HEK293 (cell line): ENCODE results near the gene KLRB1.
"Not testable (repeated sequence)": the region's sequence is repeated elsewhere in the genome, so short reads cannot be mapped to it uniquely, and the experiment has no call there.

Experiments used
- CTCF ChIA-PET: fragments of 350-600 bp; formaldehyde crosslinking; extraction: SDS; loops from one replicate; lab custom pipeline; 2021; ENCODE audit warnings: antibody characterized with exemption; lab: Yijun Ruan, JAX
- POLR2A ChIA-PET: fragments of 300-600 bp; formaldehyde crosslinking; extraction: SDS; loops from one replicate; lab custom pipeline; 2020; ENCODE audit warnings: antibody characterized with exemption, inconsistent platforms; lab: Yijun Ruan, JAX
- H3K27ac ChIP-seq: fragments of 200-500 bp; sonication (Bioruptor generic); 2 replicates; pipeline ENCODE4 v1.5.1; 2014; ENCODE audit warnings: low read depth, low read length, control low read depth, inconsistent platforms; ENCODE audit errors: extremely low read depth
- H3K36me3 ChIP-seq, 2 experiments: fragments of 200-500 bp in 1 of 2; sonication (Bioruptor generic) in 1 of 2; 1 replicate in 1 of 2; 2 replicates in 1 of 2; pipeline ENCODE4 v1.5.1; 2014 to 2017; ENCODE audit warnings: inconsistent platforms in 2 of 2, low read length in 2 of 2; ENCODE audit not compliant: control insufficient read depth in 2 of 2, insufficient read depth in 1 of 2
- H3K4me1 ChIP-seq: fragments of 200-500 bp; sonication (Bioruptor generic); 2 replicates; pipeline ENCODE4 v1.5.1; 2014; ENCODE audit warnings: mild to moderate bottlenecking, low read length, inconsistent platforms; ENCODE audit not compliant: control insufficient read depth, insufficient read depth
- H3K4me3 ChIP-seq: 2 replicates; pipeline ENCODE4 v1.5.1; 2011; ENCODE audit warnings: low read depth, mild to moderate bottlenecking, control low read depth, low read length, moderate library complexity
- H3K9me3 ChIP-seq: fragments of 200-500 bp; sonication (Bioruptor generic); 2 replicates; pipeline ENCODE4 v1.5.1; 2014; ENCODE audit warnings: low read depth, low read length, inconsistent platforms; ENCODE audit not compliant: control insufficient read depth, insufficient read depth
- MYNN ChIP-seq: fragments of 450-650 bp; formaldehyde crosslinking; IDR thresholded peaks from 2 replicates; pipeline ENCODE4 v1.5.1; 2016; ENCODE audit warnings: missing biosample characterization, missing genetic modification characterization, borderline replicate concordance
- WT1 ChIP-seq: fragments of 450-650 bp; formaldehyde crosslinking; IDR thresholded peaks from 2 replicates; pipeline ENCODE4 v1.5.1; 2016; ENCODE audit warnings: missing biosample characterization, missing genetic modification characterization
- ZEB2 ChIP-seq: fragments of 450-650 bp; formaldehyde crosslinking; IDR thresholded peaks from 2 replicates; pipeline ENCODE4 v1.5.1; 2016; ENCODE audit warnings: missing biosample characterization, missing genetic modification characterization
- ZFP69B ChIP-seq: fragments of 450-650 bp; formaldehyde crosslinking; IDR thresholded peaks from 2 replicates; pipeline ENCODE4 v1.5.1; 2016; ENCODE audit warnings: missing biosample characterization, missing genetic modification characterization
- ZNF112 ChIP-seq: fragments of 450-650 bp; formaldehyde crosslinking; IDR thresholded peaks from 2 replicates; pipeline ENCODE4 v1.5.0; 2017; ENCODE audit warnings: missing biosample characterization, missing genetic modification characterization
- ZNF138 ChIP-seq: fragments of 450-650 bp; formaldehyde crosslinking; IDR thresholded peaks from 2 replicates; pipeline ENCODE4 v1.5.1; 2016; ENCODE audit warnings: missing biosample characterization, missing genetic modification characterization, borderline replicate concordance
- ZNF146 ChIP-seq: fragments of 450-650 bp; formaldehyde crosslinking; IDR thresholded peaks from 2 replicates; pipeline ENCODE4 v1.5.1; 2016; ENCODE audit warnings: missing biosample characterization, missing genetic modification characterization
- ZNF157 ChIP-seq: fragments of 450-650 bp; formaldehyde crosslinking; IDR thresholded peaks from 2 replicates; pipeline ENCODE4 v1.5.1; 2016; ENCODE audit warnings: missing biosample characterization, missing genetic modification characterization
- ZNF19 ChIP-seq: fragments of 450-650 bp; formaldehyde crosslinking; IDR thresholded peaks from 2 replicates; pipeline ENCODE4; 2016; ENCODE audit warnings: missing biosample characterization, missing genetic modification characterization, low read depth
- ZNF324 ChIP-seq: fragments of 450-650 bp; formaldehyde crosslinking; IDR thresholded peaks from 2 replicates; pipeline ENCODE4 v1.5.1; 2016; ENCODE audit warnings: missing biosample characterization, missing genetic modification characterization
- ZNF514 ChIP-seq: fragments of 450-650 bp; formaldehyde crosslinking; IDR thresholded peaks from 2 replicates; pipeline ENCODE4 v1.5.1; 2016; ENCODE audit warnings: missing biosample characterization, missing genetic modification characterization
- ZNF660 ChIP-seq: fragments of 450-650 bp; IDR thresholded peaks from 2 replicates; pipeline ENCODE4 v1.5.1; 2018; ENCODE audit warnings: missing biosample characterization, mild to moderate bottlenecking, missing genetic modification characterization
- ZNF670 ChIP-seq: fragments of 450-650 bp; formaldehyde crosslinking; IDR thresholded peaks from 2 replicates; pipeline ENCODE4 v1.5.1; 2016; ENCODE audit warnings: missing biosample characterization, missing genetic modification characterization, low read depth
- ZNF785 ChIP-seq: fragments of 450-650 bp; formaldehyde crosslinking; IDR thresholded peaks from 2 replicates; pipeline ENCODE4 v1.5.1; 2016; ENCODE audit warnings: missing biosample characterization, missing genetic modification characterization
- ZNF792 ChIP-seq: fragments of 450-650 bp; formaldehyde crosslinking; IDR thresholded peaks from 2 replicates; pipeline ENCODE4 v1.5.1; 2016; ENCODE audit warnings: missing biosample characterization, missing genetic modification characterization
- ZSCAN23 ChIP-seq: fragments of 450-650 bp; formaldehyde crosslinking; IDR thresholded peaks from 2 replicates; pipeline ENCODE4 v1.5.1; 2016; ENCODE audit warnings: missing biosample characterization, missing genetic modification characterization
- TF ChIP-seq, protein P1 (sequence below): fragments of 450-650 bp; formaldehyde crosslinking; IDR thresholded peaks from 2 replicates; pipeline ENCODE4 v1.5.1; 2017; ENCODE audit warnings: missing biosample characterization, missing genetic modification characterization
- TF ChIP-seq, protein P2 (sequence below): fragments of 450-650 bp; formaldehyde crosslinking; IDR thresholded peaks from 2 replicates; pipeline ENCODE4 v1.5.1; 2016; ENCODE audit warnings: missing biosample characterization, missing genetic modification characterization
- TF ChIP-seq, protein P3 (sequence below): fragments of 450-650 bp; formaldehyde crosslinking; IDR thresholded peaks from 2 replicates; pipeline ENCODE4 v1.5.1; 2017; ENCODE audit warnings: missing biosample characterization, missing genetic modification characterization
- TF ChIP-seq, protein P4 (sequence below): fragments of 450-650 bp; formaldehyde crosslinking; conservative IDR thresholded peaks from 2 replicates; pipeline ENCODE4 v1.5.1; 2016; ENCODE audit warnings: low read depth, missing biosample characterization, missing genetic modification characterization

KLRB1 gene

DNA sequence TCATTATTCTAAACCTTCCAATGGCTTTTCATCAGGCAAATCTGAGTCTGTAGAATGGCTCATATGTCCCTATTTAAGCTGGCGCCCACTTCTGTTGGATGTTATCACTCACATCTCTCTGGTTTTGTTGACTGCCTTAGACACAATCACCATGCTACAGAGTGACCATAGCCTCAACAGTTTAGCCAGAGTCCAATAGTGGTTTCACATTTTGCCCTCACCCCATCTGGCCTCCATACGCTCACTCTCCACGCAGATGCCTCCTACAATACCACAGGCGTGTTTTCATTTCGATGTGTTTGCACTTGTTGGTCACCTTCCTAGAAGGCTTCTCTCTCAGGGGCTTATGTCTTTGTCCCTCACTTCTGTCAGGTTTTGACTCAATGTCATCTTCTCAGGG lies 3.4 kb downstream of the KLRB1 start:
- Histone ChIP-seq H3K27ac (no peak overlapping the region), H3K4me1 (no peaks in the 10 kb centered on the region), H3K36me3 (no peaks in the 10 kb centered on the region), H3K4me3 (no peak overlapping the region), H3K9me3 (no peaks in the 10 kb centered on the region)
- TF ChIP-seq, protein P1, sequence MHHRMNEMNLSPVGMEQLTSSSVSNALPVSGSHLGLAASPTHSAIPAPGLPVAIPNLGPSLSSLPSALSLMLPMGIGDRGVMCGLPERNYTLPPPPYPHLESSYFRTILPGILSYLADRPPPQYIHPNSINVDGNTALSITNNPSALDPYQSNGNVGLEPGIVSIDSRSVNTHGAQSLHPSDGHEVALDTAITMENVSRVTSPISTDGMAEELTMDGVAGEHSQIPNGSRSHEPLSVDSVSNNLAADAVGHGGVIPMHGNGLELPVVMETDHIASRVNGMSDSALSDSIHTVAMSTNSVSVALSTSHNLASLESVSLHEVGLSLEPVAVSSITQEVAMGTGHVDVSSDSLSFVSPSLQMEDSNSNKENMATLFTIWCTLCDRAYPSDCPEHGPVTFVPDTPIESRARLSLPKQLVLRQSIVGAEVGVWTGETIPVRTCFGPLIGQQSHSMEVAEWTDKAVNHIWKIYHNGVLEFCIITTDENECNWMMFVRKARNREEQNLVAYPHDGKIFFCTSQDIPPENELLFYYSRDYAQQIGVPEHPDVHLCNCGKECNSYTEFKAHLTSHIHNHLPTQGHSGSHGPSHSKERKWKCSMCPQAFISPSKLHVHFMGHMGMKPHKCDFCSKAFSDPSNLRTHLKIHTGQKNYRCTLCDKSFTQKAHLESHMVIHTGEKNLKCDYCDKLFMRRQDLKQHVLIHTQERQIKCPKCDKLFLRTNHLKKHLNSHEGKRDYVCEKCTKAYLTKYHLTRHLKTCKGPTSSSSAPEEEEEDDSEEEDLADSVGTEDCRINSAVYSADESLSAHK (tag by site-specific recombination): no peak
- no peak for TF ChIP-seq ZNF157 (tag by site-specific recombination)
- TF ChIP-seq ZNF324: no peak
- TF ChIP-seq ZNF660 (tag by site-specific recombination): no peak
- no peak for TF ChIP-seq ZNF785
- no peak for TF ChIP-seq ZNF19 (tag by site-specific recombination)
- no peak for TF ChIP-seq ZNF138 (tag by site-specific recombination)
- no peak for TF ChIP-seq ZNF514 (tag by site-specific recombination)
- TF ChIP-seq ZSCAN23 (tag by site-specific recombination): no peak
- TF ChIP-seq, protein P2, sequence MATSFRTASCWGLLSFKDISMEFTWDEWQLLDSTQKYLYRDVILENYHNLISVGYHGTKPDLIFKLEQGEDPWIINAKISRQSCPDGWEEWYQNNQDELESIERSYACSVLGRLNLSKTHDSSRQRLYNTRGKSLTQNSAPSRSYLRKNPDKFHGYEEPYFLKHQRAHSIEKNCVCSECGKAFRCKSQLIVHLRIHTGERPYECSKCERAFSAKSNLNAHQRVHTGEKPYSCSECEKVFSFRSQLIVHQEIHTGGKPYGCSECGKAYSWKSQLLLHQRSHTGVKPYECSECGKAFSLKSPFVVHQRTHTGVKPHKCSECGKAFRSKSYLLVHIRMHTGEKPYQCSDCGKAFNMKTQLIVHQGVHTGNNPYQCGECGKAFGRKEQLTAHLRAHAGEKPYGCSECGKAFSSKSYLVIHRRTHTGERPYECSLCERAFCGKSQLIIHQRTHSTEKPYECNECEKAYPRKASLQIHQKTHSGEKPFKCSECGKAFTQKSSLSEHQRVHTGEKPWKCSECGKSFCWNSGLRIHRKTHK (tag by site-specific recombination): no peak
- TF ChIP-seq ZNF670 (tag by site-specific recombination): no peak
- no peak for TF ChIP-seq ZNF792 (tag by site-specific recombination)
- TF ChIP-seq, protein P3, sequence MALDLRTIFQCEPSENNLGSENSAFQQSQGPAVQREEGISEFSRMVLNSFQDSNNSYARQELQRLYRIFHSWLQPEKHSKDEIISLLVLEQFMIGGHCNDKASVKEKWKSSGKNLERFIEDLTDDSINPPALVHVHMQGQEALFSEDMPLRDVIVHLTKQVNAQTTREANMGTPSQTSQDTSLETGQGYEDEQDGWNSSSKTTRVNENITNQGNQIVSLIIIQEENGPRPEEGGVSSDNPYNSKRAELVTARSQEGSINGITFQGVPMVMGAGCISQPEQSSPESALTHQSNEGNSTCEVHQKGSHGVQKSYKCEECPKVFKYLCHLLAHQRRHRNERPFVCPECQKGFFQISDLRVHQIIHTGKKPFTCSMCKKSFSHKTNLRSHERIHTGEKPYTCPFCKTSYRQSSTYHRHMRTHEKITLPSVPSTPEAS (tag by site-specific recombination): no peak
- TF ChIP-seq, protein P4, sequence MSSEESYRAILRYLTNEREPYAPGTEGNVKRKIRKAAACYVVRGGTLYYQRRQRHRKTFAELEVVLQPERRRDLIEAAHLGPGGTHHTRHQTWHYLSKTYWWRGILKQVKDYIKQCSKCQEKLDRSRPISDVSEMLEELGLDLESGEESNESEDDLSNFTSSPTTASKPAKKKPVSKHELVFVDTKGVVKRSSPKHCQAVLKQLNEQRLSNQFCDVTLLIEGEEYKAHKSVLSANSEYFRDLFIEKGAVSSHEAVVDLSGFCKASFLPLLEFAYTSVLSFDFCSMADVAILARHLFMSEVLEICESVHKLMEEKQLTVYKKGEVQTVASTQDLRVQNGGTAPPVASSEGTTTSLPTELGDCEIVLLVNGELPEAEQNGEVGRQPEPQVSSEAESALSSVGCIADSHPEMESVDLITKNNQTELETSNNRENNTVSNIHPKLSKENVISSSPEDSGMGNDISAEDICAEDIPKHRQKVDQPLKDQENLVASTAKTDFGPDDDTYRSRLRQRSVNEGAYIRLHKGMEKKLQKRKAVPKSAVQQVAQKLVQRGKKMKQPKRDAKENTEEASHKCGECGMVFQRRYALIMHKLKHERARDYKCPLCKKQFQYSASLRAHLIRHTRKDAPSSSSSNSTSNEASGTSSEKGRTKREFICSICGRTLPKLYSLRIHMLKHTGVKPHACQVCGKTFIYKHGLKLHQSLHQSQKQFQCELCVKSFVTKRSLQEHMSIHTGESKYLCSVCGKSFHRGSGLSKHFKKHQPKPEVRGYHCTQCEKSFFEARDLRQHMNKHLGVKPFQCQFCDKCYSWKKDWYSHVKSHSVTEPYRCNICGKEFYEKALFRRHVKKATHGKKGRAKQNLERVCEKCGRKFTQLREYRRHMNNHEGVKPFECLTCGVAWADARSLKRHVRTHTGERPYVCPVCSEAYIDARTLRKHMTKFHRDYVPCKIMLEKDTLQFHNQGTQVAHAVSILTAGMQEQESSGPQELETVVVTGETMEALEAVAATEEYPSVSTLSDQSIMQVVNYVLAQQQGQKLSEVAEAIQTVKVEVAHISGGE (tag by site-specific recombination): no peak
- POLR2A ChIA-PET: no interaction called here
- CTCF ChIA-PET: no interaction called here

DNA sequence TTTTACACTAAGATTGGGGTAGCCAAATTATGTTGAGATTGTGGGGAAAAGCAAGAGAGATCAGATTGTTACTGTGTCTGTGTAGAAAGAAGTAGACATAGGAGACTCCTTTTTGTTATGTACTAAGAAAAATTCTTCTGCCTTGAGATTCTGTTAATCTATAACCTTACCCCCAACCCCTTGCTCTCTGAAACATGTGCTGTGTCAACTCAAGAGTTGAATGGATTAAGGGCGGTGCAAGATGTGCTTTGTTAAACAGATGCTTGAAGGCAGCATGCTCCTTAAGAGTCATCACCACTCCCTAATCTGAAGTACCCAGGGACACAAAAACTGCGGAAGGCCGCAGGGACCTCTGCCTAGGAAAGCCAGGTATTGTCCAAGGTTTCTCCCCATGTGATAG lies 7.3 kb downstream of the KLRB1 start:
- CTCF ChIA-PET, H3K9me3 ChIP-seq, H3K36me3 ChIP-seq, H3K4me3 ChIP-seq, POLR2A ChIA-PET, H3K27ac ChIP-seq, H3K4me1 ChIP-seq: not testable (repeated sequence)

DNA sequence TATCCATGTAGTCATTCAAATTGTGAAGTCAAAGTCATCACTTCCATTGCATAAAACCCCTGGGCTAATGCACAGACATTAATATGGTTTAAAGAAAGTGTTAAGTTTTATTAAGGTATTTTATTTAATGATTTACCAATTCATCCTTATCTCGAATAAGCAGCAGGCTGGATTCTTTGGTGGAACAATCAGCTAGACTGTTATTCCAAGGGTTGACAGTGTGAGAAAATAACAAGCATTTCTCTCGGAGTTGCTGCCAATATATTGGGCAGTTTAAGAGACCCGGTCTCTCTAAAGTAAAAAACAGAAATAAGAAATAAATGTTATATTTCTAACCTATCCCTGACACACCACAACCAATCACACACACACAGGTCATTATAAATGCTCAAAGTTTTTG lies 9.4 kb downstream of the KLRB1 start:
- H3K4me3 ChIP-seq: no peak overlapping the region
- H3K27ac ChIP-seq: no peak overlapping the region
- ChIA-PET CTCF (no interaction called here), POLR2A (no interaction called here)
- H3K36me3 ChIP-seq: no peaks in the 10 kb centered on the region
- no peaks in the 10 kb centered on the region for H3K9me3 ChIP-seq
- TF ChIP-seq WT1 (tag by site-specific recombination): no peak
- TF ChIP-seq ZEB2 (tag by site-specific recombination): no peak
- no peak for TF ChIP-seq ZNF157 (tag by site-specific recombination)
- no peak for TF ChIP-seq ZNF785
- TF ChIP-seq ZNF146 (tag by site-specific recombination): no peak
- no peak for TF ChIP-seq MYNN (tag by site-specific recombination)
- TF ChIP-seq ZFP69B: no peak
- no peak for TF ChIP-seq ZNF514 (tag by site-specific recombination)
- TF ChIP-seq ZNF112 (tag by site-specific recombination): no peak
- no peaks in the 10 kb centered on the region for H3K4me1 ChIP-seq
